CD4-positive, alpha-beta T cell treated with Interferon alpha-2 for 1 hour (primary cell): ENCODE data around the gene FILIP1.
"Not testable (repeated sequence)": the region's sequence is repeated elsewhere in the genome, so short reads cannot be mapped to it uniquely, and the experiment has no call there.

ENCODE experiments used
- DNase-seq, 2 donors: peaks; one replicate each; pipeline ENCODE4 v3.0.0-alpha.2; 2020 to 2022

The FILIP1 gene

DNA sequence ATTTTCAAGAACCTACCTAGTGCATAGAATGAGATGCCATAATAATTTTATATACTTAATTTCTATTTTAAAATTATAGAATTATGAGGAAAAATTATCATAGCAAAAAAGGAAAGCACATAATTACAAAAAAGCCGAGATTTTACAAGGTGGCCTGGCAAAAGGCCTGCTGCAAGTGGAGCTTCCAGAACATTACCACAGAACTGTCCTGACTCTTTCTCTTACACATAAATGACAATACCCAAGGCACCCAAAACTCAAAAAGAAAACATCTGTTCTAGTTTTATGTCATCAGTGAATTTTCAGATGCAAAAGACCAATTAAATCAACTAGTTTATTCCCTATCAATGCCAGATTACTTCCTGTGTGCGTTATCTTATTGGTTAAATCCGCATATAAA, 74.2 kb downstream of the FILIP1 start:
- DNase-seq: no peak

DNA sequence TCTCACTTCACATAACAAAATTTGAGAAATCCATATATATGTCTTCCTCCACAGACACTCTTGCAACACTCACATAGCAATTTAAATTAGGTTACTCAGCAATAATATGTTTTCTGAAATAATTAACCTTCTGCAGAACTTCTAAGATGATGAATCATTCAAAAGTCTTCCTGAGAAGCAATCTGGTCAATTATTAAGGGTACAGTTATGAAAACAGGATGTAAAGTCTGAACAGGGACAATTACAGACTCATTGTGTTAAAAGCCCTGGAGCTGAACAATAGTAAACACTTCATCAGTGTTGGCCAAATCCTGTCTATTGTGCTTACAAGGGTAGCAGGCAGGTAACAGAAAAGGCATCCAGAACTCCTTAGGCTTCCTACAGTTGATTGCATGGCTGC, 75.4 kb downstream of the FILIP1 start:
- DNase-seq: no peak

DNA sequence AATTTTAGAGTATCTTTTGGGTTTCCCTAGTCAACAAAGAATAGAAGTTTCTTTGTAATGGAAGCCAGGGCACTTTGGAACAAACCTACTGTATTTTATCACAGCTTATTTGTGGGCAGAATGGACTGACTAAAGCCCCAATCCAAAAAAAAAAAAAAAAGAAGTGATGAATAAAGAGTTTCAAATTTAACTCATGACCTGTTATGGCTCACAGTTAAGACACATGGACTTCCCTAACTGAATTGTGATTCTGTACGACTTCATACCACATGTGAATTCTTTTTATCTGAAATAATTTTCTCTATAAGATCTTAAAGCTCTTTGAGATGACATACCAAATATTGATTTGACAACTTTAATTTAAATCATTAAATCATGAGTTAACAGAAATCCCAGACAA, 77.2 kb downstream of the FILIP1 start:
- no peak for DNase-seq

DNA sequence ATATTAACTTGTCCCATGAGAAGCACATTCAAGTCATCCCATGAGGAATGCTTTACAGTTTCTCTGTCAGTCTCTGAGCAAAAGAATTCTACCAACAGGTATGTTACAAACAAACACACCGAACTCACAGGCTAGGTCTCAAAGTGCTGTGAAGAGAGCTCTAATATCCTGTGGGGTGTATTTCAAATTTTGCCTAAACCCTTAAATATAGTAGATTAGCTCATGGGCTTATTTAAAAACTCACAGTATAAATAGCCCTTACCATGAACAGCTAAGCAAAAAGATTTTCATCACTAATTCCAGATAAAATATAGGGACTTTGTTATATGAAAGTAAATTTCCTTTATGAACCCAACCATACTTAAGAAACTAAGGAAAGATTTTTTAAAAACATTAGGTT, 77.8 kb downstream of the FILIP1 start:
- no peak for DNase-seq

DNA sequence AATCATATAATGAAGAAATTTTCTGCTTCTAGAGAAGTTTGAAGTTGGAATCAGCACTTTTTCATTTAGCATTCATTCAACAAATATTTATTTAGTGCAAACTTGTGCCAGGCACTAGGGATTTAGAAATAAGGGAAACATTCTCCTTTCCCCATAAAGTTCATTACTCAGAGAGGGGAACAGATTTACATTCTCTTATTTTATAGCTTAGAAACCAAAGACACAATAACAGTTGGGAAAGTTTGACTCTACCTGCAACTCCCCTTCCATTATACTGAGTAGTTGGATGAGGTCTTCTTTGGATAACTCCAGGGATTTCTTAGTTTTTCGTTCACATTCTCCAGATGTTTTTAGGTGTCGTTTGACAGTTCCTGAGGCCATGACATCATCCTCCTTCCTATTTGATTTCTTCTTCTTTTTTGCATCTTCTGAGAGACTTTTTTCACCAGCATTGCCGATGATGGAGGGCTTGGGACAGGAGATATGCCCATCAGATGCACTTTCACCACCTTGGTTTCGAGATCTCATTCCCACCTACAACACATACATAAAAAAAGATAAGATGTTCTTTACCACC, 79.1 kb downstream of the FILIP1 start:
- DNase-seq: no peak

DNA sequence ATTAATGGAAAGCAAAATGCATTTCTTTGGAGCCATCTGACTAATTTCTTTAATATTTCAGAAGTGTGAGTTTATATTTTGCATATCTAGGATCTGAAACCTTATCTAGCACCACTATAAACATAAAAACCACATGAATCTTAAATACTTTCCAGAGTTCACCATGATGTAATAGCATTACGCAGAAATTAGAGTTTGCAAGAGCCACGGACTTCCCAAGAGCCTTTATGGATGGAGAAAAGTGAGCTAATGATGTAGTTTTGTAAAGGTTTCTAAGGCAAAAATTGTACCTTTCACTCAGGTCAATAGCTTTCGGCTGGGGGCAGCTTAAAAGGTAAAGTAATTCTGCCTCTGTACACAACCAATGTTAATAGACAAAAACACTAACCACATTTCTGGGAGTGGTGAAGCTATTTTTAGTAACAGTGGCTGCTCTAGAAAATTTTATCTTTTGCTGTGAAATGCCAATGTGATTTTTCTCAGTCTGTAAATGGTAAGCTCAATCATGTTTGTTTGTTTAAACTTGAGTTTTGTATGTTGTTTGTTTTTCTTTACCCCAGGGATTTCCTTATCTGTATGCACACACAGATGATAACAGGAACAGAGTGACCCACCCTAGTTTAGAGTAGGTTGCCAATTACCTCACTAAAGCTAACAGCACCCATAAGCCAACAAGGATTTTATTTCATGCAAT, 80.5 kb downstream of the FILIP1 start:
- DNase-seq: no peak

DNA sequence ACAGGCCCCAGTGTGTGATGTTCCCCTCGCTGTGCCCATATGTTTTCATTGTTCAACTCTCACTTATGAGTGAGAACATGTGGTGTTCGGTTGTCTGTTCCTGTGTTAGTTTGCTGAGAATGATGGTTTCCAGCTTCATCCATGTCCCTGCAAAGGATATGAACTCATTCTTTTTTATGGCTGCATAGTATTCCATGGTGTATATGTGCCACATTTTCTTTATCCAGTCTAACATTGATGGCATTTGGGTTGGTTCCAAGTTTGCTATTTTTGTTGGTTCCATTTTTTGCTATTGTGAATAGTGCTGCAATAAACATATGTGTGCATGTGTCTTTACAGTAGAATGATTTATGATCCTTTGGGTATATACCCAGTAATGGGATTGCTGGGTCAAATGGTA, 83.0 kb downstream of the FILIP1 start:
- DNase-seq: not testable (repeated sequence)

DNA sequence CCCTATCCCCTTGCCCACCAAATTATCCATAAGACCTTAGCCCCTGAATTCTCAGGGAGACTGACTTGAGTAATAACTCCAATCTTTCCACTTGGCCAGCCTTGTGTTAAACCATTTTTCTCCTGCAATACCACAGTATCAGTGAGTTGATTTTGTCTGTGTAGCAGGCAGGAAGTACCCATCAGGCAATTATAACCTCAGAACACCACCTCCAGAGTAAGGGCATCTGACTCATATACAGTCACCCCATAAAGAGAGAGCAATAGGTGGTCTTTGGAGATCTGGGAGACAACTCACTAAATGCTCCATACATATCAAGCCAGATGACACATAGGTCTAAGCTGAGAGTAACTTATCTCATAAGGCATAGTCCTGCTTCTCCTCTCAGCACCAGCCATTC, 83.7 kb downstream of the FILIP1 start:
- no peak for DNase-seq

DNA sequence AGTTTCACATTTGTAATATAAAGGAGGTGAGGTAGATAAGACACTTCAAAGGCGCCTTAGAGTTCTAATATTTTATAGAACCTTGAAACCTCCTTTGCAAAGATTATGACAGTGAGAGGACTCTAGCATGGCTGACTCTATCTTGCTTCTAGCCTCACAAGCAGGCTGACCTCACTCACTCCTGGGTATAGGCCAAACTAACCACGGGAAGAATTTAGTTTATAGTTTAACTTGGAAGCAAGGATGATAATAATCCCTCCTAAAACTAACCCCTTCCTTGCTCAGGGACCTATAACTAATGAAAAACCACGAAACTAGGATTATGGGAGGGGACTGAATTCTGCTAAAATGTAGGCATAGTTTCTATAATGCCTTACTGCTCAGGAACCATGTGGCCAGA, 84.3 kb downstream of the FILIP1 start:
- no peak for DNase-seq

DNA sequence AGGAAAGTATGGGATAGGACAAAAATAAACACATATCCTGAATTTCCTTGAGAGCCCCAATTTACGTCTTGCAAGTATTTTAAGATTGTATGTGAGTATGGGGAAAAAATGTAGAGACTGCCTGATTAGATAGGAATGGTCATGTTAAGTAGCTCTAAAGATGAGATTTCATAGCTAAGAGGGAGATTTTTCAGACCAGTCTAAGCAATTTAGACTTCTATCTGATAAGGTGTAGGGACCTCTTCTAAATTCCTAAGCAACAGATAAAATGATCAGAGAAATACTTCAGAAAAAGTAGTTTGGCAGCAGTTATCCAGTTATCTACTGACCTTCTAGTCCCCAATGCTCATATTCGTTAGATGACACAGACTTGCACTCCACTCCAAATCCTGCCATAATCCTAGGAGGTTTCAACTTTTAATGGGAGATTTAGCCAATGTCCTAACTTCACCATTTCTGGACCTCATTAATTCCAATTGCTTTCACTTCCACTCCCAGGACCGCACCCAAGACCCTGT, 90.0 kb downstream of the FILIP1 start:
- DNase-seq: no peak

DNA sequence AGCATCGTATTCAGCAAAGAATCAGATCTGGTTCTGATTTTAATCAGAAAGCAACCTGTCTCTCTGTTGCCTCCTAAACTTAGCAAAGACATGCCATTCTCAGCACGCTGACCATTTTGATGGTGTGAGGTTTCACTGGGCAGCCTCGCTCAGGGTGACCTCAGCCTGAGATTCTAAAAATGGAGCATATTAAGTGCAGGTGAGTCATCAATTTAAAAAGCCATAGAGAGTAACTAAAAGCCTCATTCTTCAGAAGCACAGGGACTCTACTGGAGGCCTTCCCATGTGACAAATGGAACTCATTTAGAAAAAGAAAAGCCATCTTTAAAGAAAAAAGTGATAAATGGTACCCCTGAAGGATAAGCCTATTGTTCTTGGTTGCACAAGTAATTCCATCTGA, 91.3 kb downstream of the FILIP1 start:
- DNase-seq: no peak

DNA sequence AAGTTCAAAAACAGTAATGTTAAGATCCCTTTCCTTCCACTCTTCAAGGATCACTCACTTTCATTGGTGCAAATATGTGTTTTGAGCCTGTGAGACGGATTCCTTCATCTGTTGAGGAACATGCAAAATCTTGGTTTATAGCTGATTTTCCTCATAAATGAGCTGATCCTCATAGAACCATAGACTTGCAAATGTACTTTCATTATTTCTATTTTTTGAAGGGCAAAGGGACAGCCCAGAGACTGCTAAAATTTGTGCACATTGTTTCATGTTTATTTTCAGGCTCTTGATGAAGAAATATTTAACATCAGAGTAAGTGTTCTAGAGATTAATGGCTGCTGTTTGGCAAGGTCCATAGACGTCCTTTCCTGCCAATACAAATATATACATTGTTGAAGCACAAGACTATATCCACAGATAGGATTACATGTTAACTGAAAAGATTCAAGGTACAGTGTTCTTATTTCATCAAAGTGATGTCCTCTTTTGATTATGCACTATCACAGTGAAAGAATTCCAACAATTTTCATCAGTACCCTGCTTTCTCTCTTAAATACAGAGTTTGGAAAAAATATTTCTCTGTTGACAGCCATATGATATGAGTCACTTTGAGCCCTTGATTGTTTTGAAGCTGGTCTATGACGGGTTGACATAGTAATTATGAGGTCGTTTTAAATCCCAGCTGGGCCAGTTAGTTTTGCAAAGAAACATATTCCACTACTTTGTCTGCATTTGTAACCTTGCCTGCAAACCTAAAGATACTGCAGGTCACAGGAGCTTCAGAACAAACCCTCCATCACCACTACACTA, 95.7 kb downstream of the FILIP1 start:
- no peak for DNase-seq

DNA sequence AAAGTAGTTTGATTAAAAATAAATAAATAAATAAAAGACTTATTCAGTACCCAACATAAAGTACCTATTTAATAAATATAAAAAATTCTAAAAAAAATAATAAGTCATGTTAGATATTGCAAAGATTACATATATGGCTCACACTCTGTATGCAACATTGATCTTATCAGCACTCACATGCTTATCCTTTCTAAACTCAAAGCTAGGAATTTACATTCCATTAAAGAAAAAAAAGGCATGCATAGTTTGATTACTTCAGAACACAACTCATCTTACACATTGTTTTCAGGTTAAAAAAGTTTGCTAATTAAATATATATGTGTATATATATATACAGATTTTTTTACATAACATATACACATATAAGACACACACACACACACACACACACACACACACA, 96.4 kb downstream of the FILIP1 start:
- no peak for DNase-seq

DNA sequence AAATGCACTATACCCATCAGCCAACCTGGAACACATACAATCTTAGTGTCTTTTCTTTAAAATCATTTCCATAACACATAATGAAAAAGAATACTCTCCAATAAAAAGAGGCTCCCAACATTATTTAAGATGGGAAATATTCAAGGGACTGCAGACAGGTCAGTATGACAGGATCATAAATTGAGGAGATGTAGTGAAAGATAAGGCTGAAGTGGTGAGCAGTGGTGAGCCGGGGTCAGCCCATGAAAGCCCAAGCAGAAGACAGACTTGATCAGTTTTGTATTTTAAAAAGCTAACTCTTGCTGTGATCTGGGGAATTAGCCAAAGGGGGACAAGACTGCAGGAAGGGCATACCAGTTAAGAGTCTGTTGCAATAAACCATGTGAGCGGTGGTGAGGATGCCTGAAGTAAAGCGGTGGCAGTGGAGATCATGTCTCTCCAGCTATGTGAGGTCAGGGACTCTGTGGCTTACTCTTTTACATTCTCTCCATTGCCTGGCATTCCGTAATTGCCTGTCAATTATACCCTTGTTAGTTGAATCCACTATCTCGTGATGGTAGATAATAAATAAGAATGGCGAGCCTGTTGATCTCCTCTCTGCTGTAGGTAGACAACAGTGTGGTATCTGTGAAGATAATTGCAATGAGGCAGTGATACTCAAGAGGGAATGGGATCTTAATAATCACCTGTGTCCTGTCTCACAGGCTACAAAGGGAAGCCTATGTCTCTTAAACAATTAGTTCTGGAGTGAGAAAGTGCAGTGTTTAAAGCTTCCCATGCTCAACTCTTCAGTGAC, 97.4 kb downstream of the FILIP1 start:
- DNase-seq: no peak

DNA sequence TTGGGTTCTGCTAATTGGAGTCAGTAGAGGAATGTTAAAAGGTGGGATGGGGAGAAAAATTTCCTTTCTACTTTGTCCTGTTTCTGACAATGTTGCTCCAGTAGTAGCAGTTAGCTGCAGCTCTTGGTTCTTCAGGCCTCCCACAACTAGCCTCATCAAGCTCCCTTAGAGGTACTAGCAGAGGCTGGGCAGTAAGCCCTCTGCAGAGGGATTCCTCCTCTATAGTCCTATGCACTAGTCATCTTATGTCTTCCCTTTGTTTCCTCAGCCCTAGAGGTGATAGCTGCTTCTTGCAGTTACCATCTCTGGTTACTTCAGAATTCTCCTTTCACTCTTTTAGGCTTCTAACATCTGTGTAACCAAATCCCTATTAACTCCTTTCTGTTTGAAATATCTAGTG, 99.8 kb downstream of the FILIP1 start:
- no peak for DNase-seq

DNA sequence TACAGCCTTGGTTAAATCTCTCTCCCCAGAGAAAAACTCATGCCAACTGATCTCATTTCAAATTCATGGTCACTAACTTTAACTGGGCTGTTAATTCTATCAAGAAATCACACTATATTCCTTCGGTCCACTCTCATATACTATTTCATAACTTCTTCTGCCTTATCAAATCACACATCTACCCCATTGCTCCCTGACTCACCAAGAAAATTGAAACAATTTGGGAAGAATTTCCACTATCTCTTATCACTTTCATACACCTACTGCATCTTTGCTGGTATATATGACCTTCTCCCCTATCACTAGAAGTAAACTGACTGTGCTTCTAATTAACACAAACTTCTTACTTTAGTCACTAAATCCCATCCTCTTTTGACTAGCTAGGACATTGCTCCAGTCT, 102.3 kb downstream of the FILIP1 start:
- DNase-seq: no peak

DNA sequence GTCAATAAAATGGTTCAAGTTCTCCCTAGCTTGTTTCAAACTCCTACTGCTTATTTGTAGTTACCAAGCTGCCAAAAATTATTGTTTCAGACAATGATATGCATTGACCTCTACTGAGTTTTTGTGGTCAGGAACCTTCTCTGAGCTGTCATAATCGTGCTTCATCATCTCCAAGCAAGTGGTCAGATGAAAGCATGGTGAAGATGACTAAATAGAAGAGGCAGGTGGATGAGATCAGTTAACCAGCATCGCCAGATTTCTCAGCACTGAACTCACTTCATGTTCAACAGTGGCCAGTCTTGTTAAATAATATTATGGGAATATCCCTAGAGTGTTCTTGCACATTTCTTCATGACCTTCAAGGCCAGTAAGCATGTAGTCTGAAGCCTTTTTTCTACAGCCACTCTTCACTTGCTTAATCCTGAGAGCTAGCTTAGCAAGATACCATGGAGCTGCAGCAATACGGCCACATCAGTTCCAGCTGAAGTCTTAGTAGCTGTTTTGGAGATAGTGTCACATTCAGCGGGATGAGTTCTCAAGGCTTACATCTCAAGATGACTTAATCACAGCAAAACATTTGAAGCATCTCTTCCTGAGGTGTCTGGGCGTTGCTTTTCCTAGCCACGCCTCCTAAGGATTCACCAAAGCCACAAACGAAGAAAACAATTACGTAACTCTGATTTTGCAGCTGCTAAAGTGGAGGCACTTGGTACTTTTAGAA, 107.4 kb downstream of the FILIP1 start:
- no peak for DNase-seq

DNA sequence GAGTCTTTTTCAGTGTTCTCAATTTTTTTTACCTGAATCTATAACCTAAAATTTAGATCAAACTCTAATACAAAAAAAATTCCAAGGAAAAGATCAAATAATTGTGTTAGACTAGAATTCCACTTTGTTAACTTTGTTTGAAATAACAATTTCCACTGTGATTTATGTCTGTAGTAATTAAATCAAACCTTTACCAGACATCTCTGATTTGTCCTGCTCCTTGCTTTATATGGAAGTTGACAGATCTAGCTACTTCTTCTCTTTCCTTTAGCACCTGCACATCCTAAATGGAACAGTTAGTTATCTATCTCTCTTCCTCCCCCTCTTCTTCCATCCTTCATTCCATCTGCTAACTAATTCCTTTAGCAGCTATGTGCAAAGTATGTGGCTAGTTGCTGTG, 109.5 kb downstream of the FILIP1 start:
- DNase-seq: no peak

DNA sequence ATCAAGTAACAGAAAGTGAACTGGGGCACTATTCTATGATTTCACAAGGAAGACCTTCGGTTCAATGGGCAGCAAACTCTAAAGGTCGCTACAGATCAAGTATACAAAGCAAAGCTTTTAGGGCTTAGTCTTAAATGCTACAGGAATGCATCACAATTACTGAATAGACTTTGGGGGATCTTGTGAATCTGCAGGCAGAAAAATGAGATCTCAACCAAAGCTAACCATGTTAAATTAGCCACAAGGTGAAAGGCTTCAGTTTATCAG, 111.0 kb downstream of the FILIP1 start:
- no peak for DNase-seq

DNA sequence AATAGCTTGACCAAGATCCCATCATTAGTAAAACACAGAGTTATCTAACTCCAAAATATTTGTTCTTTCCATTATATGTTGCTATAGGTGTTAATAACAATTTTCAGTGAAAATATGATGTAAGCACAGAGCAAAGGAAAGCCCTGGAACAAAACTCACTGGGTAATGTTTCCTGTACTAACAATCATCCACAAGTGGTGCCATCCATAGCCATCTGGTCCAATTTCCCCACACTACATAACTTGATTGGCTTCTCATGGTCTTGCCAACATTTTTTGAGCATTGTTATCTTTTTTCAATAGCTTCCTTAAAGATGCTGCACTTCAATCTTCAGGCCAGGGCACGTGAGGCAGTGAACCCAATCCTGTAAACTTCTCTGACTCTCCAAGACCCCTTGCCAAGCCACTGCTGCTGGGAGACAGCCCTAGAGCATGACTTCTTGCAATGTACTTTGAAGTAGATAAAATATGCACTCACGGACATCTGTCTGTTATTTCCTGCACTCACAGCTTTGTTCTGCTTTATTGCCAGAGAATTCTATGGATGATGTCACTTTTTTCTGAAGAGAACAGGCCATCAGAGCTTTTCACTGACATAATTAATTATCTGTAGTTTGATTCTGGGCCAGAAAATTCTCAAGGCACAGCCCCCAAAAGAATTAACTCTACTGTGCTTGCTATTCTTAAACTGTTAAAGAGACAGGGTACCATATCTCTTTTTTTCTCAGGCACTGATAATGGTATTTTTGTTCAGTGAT, 111.5 kb downstream of the FILIP1 start:
- no peak for DNase-seq

DNA sequence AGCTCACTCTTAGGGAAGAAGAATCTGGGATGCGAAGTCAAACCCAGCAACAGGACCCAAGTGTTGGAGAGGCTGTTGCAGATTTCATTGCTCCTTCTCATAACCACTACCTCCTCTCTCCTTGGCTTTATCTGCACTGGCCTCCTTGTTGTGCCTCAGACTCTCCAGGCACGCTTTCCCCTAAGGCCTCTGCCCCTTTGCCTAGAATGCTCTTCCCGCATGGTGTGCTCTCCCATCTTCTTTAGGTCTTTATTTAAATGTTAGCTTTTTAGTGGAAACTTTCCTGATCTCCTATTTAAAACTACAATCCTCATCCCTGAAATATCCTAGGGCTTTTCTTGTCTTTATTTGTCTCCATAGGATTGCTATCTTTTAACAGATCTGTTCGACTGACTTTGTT, 114.1 kb downstream of the FILIP1 start:
- no peak for DNase-seq

DNA sequence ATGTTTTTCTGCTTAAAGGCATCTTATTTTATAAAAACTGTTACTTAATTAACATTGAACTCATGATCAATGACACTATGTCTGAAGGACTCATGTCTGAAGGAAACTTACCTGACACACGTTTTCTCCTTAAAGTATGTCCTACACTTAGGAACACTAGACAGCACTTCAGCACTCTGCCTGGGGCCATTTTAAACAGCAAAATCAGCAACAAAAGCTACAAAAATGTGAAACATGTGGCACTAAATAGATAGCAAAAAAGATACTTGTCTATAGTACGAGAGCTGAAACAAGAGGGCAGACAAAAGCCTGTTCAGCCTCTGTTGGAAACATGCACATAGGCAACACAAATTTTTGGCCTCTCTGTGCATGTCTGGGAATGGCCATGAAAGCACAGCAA, 115.5 kb downstream of the FILIP1 start:
- no peak for DNase-seq
